Femur (tissue), 1 donor: Measurements from ENCODE around the gene NOL9.
"Not testable (repeated sequence)": the region's sequence is repeated elsewhere in the genome, so short reads cannot be mapped to it uniquely, and the experiment has no call there.

ENCODE experiments used
- DNase-seq: peaks from one replicate; pipeline ENCODE4 v3.0.0-alpha.2; 2017

NOL9 gene

DNA sequence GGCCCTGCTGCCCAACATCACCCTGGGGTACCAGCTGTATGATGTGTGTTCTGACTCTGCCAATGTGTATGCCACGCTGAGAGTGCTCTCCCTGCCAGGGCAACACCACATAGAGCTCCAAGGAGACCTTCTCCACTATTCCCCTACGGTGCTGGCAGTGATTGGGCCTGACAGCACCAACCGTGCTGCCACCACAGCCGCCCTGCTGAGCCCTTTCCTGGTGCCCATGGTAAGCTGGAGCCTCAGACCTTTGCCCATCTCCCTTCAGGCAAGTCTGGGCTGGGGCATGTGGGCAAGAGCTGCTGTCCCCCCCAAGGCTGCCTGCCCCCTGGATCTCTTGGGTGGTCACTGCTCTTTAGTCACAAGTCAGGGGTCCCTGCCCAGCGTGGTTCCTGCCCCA, 16.7 kb upstream of the NOL9 start:
- no peak for DNase-seq

DNA sequence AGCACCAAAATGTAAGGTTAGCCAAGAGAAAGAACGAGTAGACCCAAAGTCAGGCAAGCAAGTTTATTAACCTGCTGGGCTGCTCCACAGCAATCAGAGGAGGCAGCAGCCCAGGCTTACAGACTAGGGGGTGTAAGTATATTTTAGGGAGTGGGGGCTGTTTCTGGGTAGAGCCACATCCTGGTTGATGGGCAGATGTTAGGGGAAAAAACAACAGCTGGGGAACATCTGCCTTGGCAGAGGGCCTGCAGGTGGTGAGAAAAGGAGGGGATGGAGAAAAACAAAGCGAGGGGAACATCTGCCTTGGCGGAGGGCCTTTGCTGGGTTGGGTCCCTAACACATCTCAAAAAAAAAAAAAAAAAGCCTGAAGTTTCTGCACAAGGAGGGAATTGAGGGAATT, 15.8 kb upstream of the NOL9 start:
- no peak for DNase-seq

DNA sequence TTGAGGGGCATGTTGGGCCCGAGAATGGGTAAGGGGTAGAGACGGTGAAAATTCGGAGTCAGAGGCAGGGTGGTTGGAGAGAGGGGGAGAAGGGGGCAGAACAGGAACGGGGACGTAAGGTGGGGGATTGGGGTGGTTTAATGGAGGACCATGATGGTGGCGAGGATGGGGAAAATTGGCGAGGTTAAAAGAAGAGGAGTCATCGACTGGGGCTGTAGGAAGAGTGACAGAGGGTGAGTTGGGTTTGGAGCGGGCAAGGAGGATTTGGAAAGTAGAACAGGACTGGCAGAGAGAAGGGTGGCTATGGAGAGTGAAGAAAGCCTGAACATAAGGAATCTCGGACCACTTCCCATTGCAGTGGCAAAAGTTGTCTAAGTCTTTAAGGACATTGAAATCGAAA, 14.7 kb upstream of the NOL9 start:
- no peak for DNase-seq

DNA sequence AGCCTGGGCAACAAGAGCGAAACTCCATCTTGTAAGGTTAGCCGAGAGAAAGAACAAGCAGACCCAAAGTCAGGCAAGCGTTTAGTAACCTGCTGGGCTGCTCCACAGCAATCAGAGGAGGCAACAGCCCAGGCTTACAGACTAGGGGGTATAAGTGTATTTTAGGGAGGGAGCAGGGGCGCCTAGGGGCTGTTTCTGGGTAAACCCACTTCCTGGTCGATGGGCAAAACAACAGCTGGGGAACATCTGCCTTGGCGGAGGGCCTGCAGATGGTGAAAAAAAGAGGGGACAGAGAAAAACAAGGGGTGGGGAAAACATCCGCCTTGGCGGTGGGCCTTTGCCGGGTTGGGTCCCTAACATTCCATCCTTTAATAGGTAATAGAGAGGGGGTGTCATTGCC, 6.0 kb upstream of the NOL9 start:
- DNase-seq = no peak

DNA sequence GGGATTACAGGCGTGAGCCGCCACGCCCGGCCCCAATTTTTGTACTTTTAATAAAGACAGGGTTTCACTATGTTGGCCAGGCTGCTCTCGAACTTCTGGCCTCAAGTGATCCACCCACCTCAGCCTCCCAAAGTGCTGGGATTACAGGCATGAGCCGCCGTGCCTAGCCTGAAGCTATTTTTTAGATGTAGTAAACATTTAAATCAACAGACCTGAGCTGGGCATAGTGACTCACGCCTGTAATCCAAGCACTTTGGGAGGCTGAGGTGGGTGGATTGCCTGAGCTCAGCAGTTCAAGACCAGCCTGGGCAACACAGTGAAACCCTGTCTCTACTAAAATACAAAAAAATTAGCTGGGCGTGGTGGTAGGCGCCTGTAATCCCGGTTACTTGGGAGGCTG, 4.8 kb upstream of the NOL9 start:
- not testable (repeated sequence) for DNase-seq

DNA sequence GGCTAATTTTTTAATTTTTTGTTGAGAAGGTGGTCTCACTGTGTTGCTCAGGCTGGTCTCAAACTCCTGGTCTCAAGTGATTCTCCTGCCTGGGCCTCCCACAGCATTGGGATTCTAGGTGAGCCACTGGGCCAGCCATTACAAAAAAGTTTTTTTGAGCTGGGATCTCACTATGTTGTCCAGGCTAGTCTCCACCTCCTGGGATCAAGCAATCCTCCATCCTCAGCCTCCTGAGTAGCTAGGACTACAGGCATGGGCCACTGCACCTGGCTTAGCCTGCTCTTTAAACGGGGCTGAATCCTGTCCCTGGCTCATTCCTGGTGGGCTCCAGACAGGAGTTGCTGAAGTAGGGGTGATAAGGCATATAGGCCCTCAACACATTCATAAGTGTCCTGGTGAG, 3.3 kb upstream of the NOL9 start:
- no peak for DNase-seq

DNA sequence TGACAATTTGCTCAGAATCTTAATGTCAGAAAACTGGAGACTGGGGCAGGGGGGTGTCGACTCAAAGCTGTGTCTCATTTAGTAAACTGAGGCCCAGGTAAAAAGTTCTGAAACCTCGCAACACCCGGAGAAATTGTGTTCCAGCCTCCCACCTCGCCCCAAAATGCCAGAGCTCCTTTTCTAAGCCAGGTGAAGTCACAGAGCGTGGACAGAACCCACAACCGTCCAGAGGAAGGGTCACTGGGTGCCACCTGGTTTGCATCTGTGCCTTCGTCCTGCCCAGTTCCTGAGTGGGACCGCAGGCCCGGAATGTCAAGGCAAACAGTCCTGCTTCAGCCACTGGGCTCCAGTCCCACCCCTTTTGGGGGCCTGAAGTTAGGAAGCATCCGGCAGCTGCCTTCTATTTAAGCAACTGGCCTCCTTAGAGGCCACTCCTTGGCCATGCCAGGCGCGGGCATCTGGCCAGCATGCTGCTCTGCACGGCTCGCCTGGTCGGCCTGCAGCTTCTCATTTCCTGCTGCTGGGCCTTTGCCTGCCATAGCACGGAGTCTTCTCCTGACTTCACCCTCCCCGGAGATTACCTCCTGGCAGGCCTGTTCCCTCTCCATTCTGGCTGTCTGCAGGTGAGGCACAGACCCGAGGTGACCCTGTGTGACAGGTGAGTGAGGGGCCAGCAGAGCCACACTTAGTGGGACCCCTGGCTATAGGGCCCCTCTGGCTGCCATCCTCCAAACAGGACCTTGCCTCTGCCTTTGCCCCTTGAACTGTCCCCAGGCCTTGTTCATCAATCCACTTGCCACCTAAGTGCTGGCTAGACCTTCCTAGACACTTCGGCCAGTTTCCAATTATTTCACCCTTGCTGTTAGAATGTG, 830 bp upstream of the NOL9 start, which contains the start of gene TAS1R1:
TSS of gene TAS1R1 (plus strand) at position 401 of the 872 bp plus-strand sequence. CDS start at position 468, 67 bp downstream.
- DNase-seq = peak; percentile 78

DNA sequence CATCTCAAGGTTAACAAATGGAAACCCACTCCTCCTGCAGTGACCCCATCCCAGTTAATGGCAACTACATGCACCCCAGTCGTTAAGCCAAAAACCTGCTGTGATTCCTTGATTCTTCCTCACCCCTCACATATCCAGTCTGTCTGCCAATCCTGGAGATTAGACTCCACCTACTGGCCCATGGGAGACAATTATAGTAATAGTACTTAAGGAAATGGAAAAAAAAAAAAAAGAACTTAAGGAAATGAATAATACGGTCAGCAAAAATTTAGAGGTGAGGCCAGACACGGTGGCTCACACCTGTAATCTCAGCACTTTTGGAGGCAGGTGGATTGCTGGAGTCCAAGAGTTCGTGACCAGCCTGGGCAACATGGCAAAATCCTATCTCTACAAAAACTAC, 7.0 kb downstream of the NOL9 start:
- no peak for DNase-seq

DNA sequence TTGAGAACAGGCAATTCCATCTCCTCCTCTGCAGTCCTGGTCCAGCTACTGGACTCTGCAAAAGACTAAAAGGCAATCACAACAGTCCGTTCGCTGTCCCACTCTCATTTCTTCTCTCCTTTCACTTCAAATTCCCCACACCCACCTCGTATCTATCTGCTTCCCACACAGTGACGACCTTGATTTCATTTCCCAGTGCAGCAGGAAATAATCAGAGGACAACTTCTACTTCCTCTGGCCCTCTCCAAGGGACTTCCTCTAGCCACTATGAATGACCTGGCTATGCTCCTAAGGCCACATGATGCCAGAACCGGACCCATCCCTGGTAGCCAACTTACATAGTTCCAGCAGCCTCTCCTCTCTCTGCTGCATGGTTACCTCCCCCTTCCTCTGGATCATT, 8.0 kb downstream of the NOL9 start:
- DNase-seq = no peak

DNA sequence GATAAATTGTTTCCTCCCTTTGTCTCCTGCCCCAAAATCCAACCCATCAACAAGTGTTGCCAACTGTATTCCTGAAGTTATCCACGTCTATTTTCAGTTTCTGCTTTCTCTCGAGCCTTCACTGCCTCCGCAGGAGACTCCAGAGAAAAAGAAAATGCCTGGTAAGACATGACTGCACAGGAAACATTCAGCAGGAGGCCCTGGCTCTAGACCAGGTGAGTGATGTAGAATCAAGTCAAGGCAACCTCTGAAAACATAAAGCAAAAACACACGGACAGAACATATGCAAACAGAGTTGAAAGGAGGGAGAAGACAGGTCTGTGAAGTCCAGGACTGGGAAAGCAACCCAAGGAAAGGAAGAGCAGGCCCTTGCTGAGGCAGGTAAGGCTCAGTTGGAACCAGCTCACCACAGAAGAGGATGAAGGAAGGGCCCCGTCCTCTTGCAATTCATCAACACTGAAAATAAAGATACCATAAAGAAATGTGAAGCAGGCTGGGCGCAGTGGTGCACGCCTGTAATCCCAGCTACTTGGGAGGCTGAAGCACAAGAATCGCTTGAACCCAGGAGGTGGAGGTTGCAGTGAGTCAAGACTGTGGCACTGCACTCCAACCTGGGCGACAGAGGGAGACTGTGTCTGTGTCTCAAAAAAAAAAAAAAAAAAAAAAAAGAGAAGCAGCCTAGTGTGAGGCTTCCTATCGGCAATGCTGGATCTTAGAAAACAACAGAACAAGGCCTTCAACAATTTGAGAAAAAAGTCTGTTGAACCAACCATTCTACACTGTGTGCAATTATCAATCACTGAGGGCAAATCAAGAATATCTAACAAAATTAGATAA, 8.8 kb downstream of the NOL9 start:
- DNase-seq = no peak

DNA sequence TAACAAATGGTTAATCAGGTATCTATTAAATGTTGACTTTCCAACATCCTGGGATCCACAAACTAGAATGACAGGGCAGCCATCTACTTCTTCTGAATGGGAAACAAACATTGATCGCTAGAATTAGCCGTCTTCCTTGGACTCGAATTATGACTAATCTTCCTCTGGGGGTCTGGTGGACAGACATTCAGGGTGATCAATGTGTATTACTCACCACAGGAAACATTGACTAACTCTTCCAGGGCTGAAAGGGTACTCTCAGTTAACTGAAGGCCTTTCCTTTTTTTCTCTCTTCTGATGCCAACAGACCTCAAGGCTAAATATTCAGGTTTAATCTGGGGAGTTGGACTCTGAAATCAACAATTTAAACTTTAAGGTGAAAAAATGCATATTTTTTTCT, 9.5 kb downstream of the NOL9 start:
- DNase-seq = no peak

DNA sequence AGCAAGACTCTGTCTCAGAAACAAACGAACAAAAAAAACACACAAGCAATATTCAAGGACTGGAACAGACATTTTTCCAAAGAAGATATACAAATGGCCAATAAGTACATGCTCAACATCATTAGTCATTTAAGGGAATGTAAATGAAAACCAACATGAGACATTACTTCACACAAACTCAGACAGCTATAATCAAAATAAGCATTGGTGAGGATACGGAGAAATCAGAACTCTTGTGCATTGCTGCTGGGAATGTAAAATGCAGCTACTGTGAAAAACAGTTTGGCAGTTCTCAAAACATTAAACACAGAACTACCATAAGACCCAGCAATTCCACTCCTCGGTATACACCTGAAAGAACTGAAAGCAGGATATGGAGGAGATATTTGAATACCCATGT, 15.4 kb downstream of the NOL9 start:
- DNase-seq = no peak

DNA sequence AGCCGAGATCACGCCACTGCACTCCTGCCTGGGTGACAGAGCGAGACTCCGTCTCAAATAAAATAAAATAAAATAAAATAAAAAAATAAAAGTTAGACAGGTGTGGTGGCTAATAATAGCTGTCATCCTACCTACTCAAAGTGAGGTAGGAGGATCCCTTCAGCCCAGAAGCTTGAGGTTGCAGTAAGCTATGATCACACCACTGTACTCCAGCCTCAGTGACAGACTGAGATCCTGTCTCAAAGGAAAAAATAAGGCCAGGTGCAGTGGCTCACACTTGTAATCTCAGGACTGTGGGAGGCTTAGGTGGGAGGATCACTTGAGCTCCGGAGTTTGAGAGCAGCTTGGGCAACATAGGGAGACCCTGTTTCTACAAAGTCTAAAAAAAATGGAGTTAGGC, 18.0 kb downstream of the NOL9 start:
- no peak for DNase-seq

DNA sequence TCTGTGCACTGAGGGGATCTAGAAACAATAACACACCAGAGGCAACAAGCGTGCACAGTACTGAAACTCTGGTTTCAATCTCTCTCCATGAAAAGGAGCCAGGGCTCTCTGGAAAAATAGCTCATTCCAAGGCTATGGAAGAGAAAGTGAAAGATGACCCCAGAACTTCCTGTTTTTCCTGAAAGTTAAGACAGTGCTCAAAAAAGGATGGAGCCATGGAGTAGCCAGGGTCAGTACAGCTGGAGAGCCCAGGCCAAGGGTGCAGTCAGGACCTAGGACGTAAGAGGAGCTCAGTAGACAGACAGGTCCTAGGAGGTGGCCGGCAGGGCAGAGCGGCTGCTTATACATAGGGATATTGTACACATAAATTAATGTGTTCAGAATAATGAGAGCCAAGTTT, 19.1 kb downstream of the NOL9 start:
- no peak for DNase-seq

DNA sequence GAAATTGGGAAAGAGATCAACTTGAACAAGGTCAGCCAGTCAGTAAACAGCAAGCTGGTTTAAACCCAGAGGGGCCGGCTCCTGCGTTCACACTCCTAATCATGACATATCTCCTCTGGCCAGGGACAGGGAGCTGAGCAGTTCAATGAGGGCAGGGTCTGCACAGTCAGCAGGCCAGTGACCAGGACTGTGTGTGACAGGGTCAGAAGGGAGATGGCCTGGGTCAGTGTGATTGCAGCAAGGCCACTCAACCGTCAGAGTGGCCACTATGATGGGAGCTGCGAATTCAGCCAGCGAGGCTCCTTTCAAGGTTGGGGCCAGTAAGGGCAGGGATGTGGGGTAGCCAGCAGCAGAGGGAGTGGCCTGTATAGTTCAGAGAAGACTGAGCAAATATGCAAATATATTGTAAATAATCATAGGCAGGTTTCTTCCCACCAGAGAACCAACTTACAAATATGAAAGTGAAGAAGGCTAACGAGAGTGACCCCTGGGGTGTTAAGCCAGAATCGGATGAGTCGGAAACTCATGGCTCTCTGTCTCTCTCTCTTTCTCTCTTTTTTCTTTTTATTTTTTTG, 20.0 kb downstream of the NOL9 start:
- DNase-seq = no peak

DNA sequence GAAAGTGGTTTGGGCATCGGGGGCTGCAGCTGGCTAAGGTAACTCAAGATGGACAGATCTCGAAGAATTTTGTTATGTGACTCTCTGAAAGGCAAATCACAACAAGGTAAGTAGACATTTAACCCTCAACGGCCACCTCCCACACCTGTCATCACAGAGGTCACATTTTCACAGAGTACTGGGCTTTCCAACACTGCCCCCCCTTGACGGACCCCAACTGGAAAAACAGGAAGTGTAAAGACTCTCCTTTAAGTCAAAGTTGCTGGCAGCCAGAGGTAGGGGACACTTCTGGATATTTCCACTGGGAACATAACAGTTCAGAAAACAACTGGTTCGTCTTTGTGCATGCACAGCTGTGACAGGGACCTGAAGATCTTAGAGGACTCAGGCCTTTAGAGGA, 22.3 kb downstream of the NOL9 start:
- no peak for DNase-seq

DNA sequence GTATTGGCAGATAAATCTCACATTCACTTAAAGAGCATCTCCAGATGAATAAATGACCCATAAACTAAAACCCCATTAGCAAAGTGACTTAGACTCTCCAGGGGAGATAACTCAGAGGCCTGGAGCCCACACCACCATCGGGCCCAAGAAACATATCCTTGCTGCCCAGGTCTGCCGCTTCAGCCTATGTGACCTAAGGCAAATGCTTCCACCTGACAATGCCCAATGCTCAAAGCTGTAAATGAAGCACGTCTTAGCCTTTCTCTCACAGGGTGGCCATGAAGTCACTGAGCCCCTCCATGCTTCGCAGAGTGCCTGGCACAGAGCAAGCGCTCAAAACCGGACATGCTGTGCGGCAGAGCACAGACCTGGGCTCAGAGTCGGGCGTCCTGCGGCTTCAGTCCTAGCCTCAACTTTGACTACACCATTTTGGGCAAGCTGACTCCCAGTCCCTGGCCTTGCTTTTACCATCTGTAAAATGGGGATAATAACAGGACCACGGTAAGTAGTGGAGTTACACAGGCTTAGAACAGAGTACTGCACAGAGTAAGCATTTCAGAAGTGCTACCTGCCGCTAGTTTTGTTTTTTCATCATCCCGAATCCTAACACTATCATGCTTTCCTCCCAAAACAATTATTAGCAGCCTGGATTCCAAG, 23.7 kb downstream of the NOL9 start:
- DNase-seq = no peak

DNA sequence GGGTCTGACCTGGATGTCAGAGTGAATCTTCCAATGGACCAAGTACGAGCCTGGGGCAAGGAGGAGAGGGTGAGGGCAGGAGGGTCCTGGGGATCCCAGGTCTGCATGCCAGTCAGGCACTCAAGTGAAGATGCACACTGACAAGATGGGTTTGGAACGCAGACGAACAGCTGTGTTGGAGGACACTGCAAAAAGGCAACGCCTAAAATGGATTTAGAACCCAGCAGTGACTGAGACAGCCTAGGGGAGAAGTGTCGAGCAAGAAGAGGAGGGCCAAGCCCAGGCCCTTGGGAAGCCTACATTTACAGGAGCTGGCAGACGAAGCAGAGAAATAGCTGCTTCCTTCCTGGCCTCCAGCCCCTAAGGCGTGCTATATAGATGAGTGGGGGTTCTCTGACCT, 25.8 kb downstream of the NOL9 start:
- no peak for DNase-seq

DNA sequence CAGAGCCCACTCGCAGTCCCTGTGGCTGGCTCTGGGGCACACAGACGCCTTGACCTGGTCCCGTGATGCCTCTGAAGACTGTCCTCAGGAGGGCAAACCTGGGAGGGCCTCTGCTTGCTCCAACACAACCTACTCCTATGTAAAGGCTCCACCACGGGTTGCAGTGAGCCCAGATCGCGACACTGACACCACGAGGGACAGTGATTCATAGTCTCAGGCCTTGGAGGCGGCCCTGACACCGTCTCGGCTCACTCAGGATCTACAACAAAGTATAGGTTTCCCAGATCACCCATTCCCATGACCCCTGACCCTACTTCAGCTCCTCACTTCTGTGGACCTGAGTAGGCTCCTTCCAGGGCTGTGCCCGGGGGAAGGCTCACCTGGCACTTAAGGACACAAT, 28.0 kb downstream of the NOL9 start:
- no peak for DNase-seq

DNA sequence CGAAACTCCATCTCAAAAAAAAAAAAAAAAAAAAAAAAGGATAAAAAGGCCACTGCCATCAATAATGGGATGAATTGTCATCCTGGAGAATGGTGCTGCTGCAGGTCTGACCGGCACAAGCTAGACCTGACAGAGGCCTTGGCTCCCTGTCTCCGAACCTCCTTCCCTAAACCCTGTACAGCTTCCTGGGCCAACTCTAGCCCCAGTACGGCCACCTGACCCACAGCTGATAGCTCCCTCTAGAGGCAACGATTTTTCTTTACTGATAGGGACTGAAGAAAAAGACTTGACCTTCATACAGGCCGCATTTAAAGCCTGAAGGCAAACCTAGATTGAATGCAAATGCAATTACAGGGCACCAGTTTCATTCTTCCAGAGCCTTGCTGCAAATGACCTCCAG, 30.7 kb downstream of the NOL9 start:
- DNase-seq = no peak

DNA sequence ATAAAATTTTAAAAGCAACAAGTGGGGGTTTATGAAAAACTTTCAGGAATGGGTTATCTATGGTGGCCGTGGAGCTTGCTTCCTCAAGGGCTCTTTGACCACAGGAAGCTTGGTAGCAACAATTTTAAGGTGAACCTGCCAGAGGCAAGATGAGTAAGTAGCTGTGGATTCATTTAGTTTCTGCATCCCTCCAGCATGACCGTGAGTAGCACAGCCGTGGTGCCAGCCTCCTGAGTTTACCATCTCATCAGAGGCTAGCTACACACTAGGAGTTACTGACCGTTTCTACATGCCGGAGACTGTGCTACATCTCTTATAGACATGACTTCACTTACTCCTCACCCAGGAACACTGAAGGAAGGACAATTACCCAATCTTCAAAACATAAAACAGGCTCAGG, 32.8 kb downstream of the NOL9 start:
- no peak for DNase-seq

DNA sequence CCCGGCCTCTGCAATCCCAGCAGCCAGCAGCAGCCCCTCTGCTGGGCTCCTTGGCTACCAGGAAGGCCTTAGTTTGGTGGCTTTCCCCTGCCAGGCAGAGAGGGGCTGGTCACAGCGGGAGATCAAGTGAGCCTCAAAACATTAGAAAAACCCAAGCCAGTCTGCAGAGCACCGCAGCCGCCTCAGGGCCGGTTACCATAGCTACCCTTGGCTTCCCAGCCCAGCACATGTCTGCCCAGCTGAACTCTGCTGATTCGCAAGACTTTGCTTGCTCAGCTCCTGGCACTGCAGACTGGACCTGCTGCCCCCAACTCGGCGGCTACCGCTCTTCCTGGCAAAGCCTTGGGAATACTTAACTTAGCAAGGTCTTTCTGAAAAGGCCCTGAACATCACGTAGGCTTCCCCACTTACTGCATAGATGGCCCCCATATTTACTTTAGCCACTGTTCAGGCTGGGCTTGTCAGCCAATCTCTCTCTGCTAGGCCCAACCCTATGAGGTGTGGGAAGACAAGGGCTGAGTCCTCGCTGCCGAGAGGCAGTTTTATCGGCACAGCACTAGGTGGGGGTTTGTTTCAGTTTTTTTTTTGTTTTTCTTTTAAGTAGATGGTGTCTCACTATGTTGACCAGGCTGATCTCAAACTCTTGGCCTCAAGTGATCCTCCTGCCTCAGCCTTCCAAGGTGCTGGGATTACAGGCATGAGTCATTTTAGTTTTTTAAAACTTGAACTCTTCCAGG, 34.2 kb downstream of the NOL9 start:
- peak; percentile 90 for DNase-seq
